Right lobe of liver (tissue), 4 donors: ENCODE measurements around the gene ASAP2.

Experiments
- CTCF ChIP-seq, 4 donors: fragments of 200-600 bp in 3 of 4; fragments of 450-650 bp in 1 of 4; IDR thresholded peaks; one replicate each; pipeline versions ENCODE4 v1.5.1 to v1.8.0; 2016 to 2022; ENCODE audit warnings: antibody characterized with exemption in 4 of 4, mild to moderate bottlenecking in 2 of 4
- POLR2A ChIP-seq: fragments of 450-650 bp; IDR thresholded peaks from one replicate; pipeline ENCODE4 v1.6.1; 2017; ENCODE audit warnings: antibody characterized with exemption, mild to moderate bottlenecking
- donor health status: DM: no; HTN: no; CAD: no.
- donor health status: DM: no; HTN: no; CAD: no.
- donor health status: DM: no; HTN: yes; CAD: no.

GRCh38 chr2:9443526-9443925 lies 236.9 kb downstream of the ASAP2 start:
- TF ChIP-seq CTCF (IDR thresholded peaks at IDR 0.05) (no peak), POLR2A (no peak)
